Transverse colon (tissue), 4 donors: ENCODE results near the gene RALGPS2. TPM values are rescaled to one million over a fixed set of nuclear protein-coding genes. Genes with fewer than 3 reads are reported as not detected.

Experiments used
- DNase-seq: peaks from one replicate; pipeline ENCODE4 v3.0.0-alpha.2; 2019
- H3K27ac ChIP-seq, 4 donors: fragments of 200-600 bp; sonication (generic); 2 replicates each; pipeline ENCODE4 v1.5.1; 2016 to 2018; ENCODE audit warnings: inconsistent platforms in 4 of 4
- H3K27me3 ChIP-seq: fragments of 200-600 bp; sonication (generic); 2 replicates; pipeline ENCODE4 v1.5.1; 2017; ENCODE audit warnings: inconsistent platforms
- H3K36me3 ChIP-seq, 4 donors: fragments of 200-600 bp; sonication (generic); 2 replicates each; pipeline ENCODE4 v1.5.1; 2017 to 2019; ENCODE audit warnings: inconsistent platforms in 4 of 4
- H3K4me1 ChIP-seq, 4 donors: fragments of 200-600 bp; sonication (generic); 2 replicates each; pipeline ENCODE4 v1.5.1; 2017 to 2020; ENCODE audit warnings: inconsistent platforms in 4 of 4
- H3K4me3 ChIP-seq, 4 donors: fragments of 200-600 bp; sonication (generic); 1 replicate in 1 of 4; 2 replicates in 3 of 4; pipeline versions ENCODE4 v1.5.1 to v1.6.1; 2017 to 2019; ENCODE audit warnings: inconsistent platforms in 4 of 4
- H3K9me3 ChIP-seq, 2 donors: fragments of 200-600 bp; sonication (generic); 2 replicates each; pipeline ENCODE4 v1.5.1; 2017 to 2019; ENCODE audit warnings: inconsistent platforms in 2 of 2
- CTCF ChIP-seq, 5 experiments: fragments of 200-600 bp in 3 of 5; fragments of 450-650 bp in 2 of 5; sonication (generic) in 3 of 5; IDR thresholded peaks; 1 replicate in 2 of 5; 2 replicates in 3 of 5; pipeline ENCODE4 v1.5.1; 2016 to 2017; ENCODE audit warnings: antibody characterized with exemption in 5 of 5, inconsistent platforms in 3 of 5, mild to moderate bottlenecking in 2 of 5, moderate library complexity in 1 of 5
- EP300 ChIP-seq: sonication (generic); formaldehyde crosslinking; IDR thresholded peaks from one replicate; pipeline ENCODE4 v1.6.1; 2017; ENCODE audit warnings: antibody characterized with exemption, low read depth
- POLR2A ChIP-seq: fragments of 450-650 bp; IDR thresholded peaks from one replicate; pipeline ENCODE4 v1.6.1; 2016; ENCODE audit warnings: antibody characterized with exemption, mild to moderate bottlenecking, moderate library complexity
- POLR2AphosphoS5 ChIP-seq, 3 donors: sonication (generic); formaldehyde crosslinking; IDR thresholded peaks; one replicate each; pipeline ENCODE4 v1.6.1; 2016; ENCODE audit warnings: antibody characterized with exemption in 3 of 3
- WGBS, 2 donors: methylation state at CpG; one replicate each; pipeline ENCODE4 v1.1.5; 2018; ENCODE audit warnings: low coverage in 1 of 2; 5-methylcytosine and 5-hydroxymethylcytosine counted together
- in situ Hi-C, 4 donors: fragments of 200-750 bp; cut with MboI; loops; one replicate each; pipeline versions ENCODE4 v1.15.0 to v1.15.1; 2017; ENCODE audit warnings: low sequenced_read_pairs in 3 of 4, low pct_ligation_motif_present in 1 of 4, low pct_unique_long_range_greater_than_20kb in 1 of 4
- intact Hi-C: fragments of 100-400 bp; cut with DNase I; formaldehyde crosslinking; loops from one replicate; pipeline ENCODE4 v1.15.1; 2023; ENCODE audit warnings: low total_unique reads
- total RNA-seq, 4 donors: library from RNA; depleted of rRNA; stranded (reverse); fragments of >200 nt; gene quantifications; one replicate each; pipeline ENCODE4 v1.1.0, GENCODE V29; 2016

Gene RALGPS2
- total RNA-seq, 4 donors from 2014 or later, result 21.5 to 50.8 (median 34.0) TPM

- no peaks in the 10 kb centered on the region for H3K9me3 ChIP-seq
- TF ChIP-seq POLR2A, result no peak
- TF ChIP-seq CTCF (IDR thresholded peaks at IDR 0.05), result no peak
- TF ChIP-seq EP300, result no peak
- TF ChIP-seq POLR2AphosphoS5 (IDR thresholded peaks at IDR 0.05), result no peak
- in situ Hi-C loops, result no loop called here
- H3K4me3 ChIP-seq, result peak overlapping the region; percentile 7 to 45 (median 22)
- intact Hi-C loops, result loop anchor here (5.0 kb wide), 1 partner anchor 62 kb away; no protein-coding TSS in a partner anchor
- H3K4me1 ChIP-seq, result peaks cover 10 to 42% (median 29%) of the 10 kb centered on the region in 4 donors
- 38 to 52% methylated on average over 1 of the region's 1 CpG for WGBS, 2 donors
- no peaks in the 10 kb centered on the region for H3K27me3 ChIP-seq
- no peaks in the 10 kb centered on the region for H3K36me3 ChIP-seq
- peak overlapping the region; percentile 73 to 84 (median 80) for H3K27ac ChIP-seq
- DNase-seq, result no peak
Measured at GRCh38 chr1:178870221-178870620, 145.2 kb downstream of the RALGPS2 start.

- 38 to 40% methylated on average over 3 to 4 of the region's 4 CpGs for WGBS, 2 donors
- Histone ChIP-seq H3K27ac (peak within 1 kb of the TSS; percentile 73 to 84 (median 80)), H3K4me1 (peaks cover 10 to 42% (median 29%) of the 10 kb centered on the region in 4 donors), H3K36me3 (no peaks in the 10 kb centered on the region), H3K27me3 (no peaks in the 10 kb centered on the region), H3K4me3 (peak within 1 kb of the TSS; percentile 7 to 45 (median 22)), H3K9me3 (no peaks in the 10 kb centered on the region)
- DNase-seq, result no peak
- TF ChIP-seq POLR2A (peak; percentile 29), EP300 (no peak), CTCF (IDR thresholded peaks at IDR 0.05) (no peak), POLR2AphosphoS5 (IDR thresholded peaks at IDR 0.05) (peak; percentile 38 to 63 (median 49))
- intact Hi-C loops (loop anchor here (5.0 kb wide), 1 partner anchor 61 kb away; no protein-coding TSS in a partner anchor), in situ Hi-C loops (no loop called here)
Measured at GRCh38 chr1:178870944-178871343, 145.9 kb downstream of the RALGPS2 start, which contains the start of gene ANGPTL1. Gene ANGPTL1 (minus strand): TSS chr1:178871077. CDS start chr1:178865776, 5,301 bp downstream.

- DNase-seq, result no peak
- TF ChIP-seq POLR2A, result no peak
- no peak for TF ChIP-seq CTCF (IDR thresholded peaks at IDR 0.05)
- TF ChIP-seq EP300, result no peak
- no peak for TF ChIP-seq POLR2AphosphoS5 (IDR thresholded peaks at IDR 0.05)
- no peaks in the 10 kb centered on the region for H3K9me3 ChIP-seq
- H3K4me1 ChIP-seq, result peaks cover 10 to 39% (median 22%) of the 10 kb centered on the region in 4 donors
- in situ Hi-C loops, result no loop called here
- no peaks in the 10 kb centered on the region for H3K27me3 ChIP-seq
- H3K4me3 ChIP-seq, result peak overlapping the region in 1 of 4 donors; percentile 45
- peak overlapping the region; percentile 73 to 84 (median 80) for H3K27ac ChIP-seq
- intact Hi-C loops, result loop anchor here (5.0 kb wide), 1 partner anchor 61 kb away; no protein-coding TSS in a partner anchor
- no peaks in the 10 kb centered on the region for H3K36me3 ChIP-seq
Measured at GRCh38 chr1:178871551-178872320, 146.7 kb downstream of the RALGPS2 start.

GRCh38 chr1:178874966-178875365, 149.9 kb downstream of the RALGPS2 start:
- Histone ChIP-seq H3K27ac (no peak overlapping the region), H3K27me3 (no peaks in the 10 kb centered on the region), H3K36me3 (peaks cover 0 to 3% (median 0%) of the 10 kb centered on the region in 4 donors), H3K4me3 (no peak overlapping the region), H3K4me1 (peaks cover 10 to 25% (median 19%) of the 10 kb centered on the region in 4 donors), H3K9me3 (no peaks in the 10 kb centered on the region)
- in situ Hi-C loops, result no loop called here
- no peak for DNase-seq
- TF ChIP-seq CTCF (IDR thresholded peaks at IDR 0.05) (no peak), POLR2AphosphoS5 (IDR thresholded peaks at IDR 0.05) (no peak), EP300 (no peak), POLR2A (no peak)
- 92 to 94% methylated on average over 2 of the region's 2 CpGs for WGBS, 2 donors
- intact Hi-C loops, result loop anchor here (5.0 kb wide), 1 partner anchor 57 kb away; no protein-coding TSS in a partner anchor
